Ishikawa (cell line): Measurements from ENCODE around the gene MT1F.

Experiments used
- CEBPB ChIP-seq: IDR thresholded peaks from 2 replicates; pipeline ENCODE4 v1.6.1; 2012
- CREB1 ChIP-seq: IDR thresholded peaks from 2 replicates; pipeline ENCODE4 v1.6.1; 2012; ENCODE audit warnings: low read depth
- EGR1 ChIP-seq: IDR thresholded peaks from 2 replicates; pipeline ENCODE4 v1.6.1; 2012
- EP300 ChIP-seq: IDR thresholded peaks from 2 replicates; pipeline ENCODE4 v1.6.1; 2012; ENCODE audit warnings: borderline replicate concordance
- FOXM1 ChIP-seq: IDR thresholded peaks from 2 replicates; pipeline ENCODE4 v1.6.1; 2012; ENCODE audit warnings: low read depth, borderline replicate concordance
- NFIC ChIP-seq: IDR thresholded peaks from 2 replicates; pipeline ENCODE4 v1.6.1; 2012
- RAD21 ChIP-seq: IDR thresholded peaks from 2 replicates; pipeline ENCODE4 v1.6.1; 2012; ENCODE audit warnings: low read depth
- REST ChIP-seq: IDR thresholded peaks from 2 replicates; pipeline ENCODE4 v1.6.1; 2012; ENCODE audit warnings: low read depth, mild to moderate bottlenecking
- TAF1 ChIP-seq: IDR thresholded peaks from 2 replicates; pipeline ENCODE4 v1.6.1; 2012; ENCODE audit warnings: low read depth, mild to moderate bottlenecking
- TCF12 ChIP-seq: IDR thresholded peaks from 2 replicates; pipeline ENCODE4 v1.6.1; 2012; ENCODE audit warnings: low read depth
- TEAD4 ChIP-seq: IDR thresholded peaks from 2 replicates; pipeline ENCODE4 v1.6.1; 2012
- YY1 ChIP-seq: IDR thresholded peaks from 2 replicates; pipeline ENCODE4 v1.6.1; 2012; ENCODE audit warnings: low read depth
- ZBTB7A ChIP-seq: IDR thresholded peaks from 2 replicates; pipeline ENCODE4 v1.6.1; 2012; ENCODE audit warnings: low read depth
- TF ChIP-seq, protein P1 (sequence below): IDR thresholded peaks from 2 replicates; pipeline ENCODE4 v1.6.1; 2012
- TF ChIP-seq, protein P2 (sequence below): IDR thresholded peaks from 2 replicates; pipeline ENCODE4 v1.6.1; 2012

The MT1F gene

GRCh38 chr16:56640076-56640475 is 17.7 kb upstream of the MT1F start:
- TF ChIP-seq TEAD4 (no peak), REST (no peak), RAD21 (no peak), TCF12 (no peak), ZBTB7A (no peak), EGR1 (no peak), NFIC (no peak), TAF1 (no peak), CEBPB (no peak), YY1 (no peak), FOXM1 (no peak), EP300 (no peak)
- TF ChIP-seq, protein P1, sequence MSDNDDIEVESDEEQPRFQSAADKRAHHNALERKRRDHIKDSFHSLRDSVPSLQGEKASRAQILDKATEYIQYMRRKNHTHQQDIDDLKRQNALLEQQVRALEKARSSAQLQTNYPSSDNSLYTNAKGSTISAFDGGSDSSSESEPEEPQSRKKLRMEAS, result no peak
- TF ChIP-seq, protein P2, sequence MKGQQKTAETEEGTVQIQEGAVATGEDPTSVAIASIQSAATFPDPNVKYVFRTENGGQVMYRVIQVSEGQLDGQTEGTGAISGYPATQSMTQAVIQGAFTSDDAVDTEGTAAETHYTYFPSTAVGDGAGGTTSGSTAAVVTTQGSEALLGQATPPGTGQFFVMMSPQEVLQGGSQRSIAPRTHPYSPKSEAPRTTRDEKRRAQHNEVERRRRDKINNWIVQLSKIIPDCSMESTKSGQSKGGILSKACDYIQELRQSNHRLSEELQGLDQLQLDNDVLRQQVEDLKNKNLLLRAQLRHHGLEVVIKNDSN, result no peak

- TF ChIP-seq, protein P2, result no peak
- TF ChIP-seq CREB1, result no peak
- TF ChIP-seq, protein P1, result no peak
- no peak for TF ChIP-seq TEAD4
- TF ChIP-seq EP300, result no peak
- no peak for TF ChIP-seq EGR1
- TF ChIP-seq TCF12, result no peak
- TF ChIP-seq FOXM1, result no peak
- no peak for TF ChIP-seq TAF1
- no peak for TF ChIP-seq YY1
- TF ChIP-seq REST, result no peak
- no peak for TF ChIP-seq CEBPB
- no peak for TF ChIP-seq RAD21
- TF ChIP-seq NFIC, result no peak
- TF ChIP-seq ZBTB7A, result no peak
These were observed 16.6 kb upstream of the MT1F start for GRCh38 chr16:56641166-56641565.

GRCh38 chr16:56643080-56643778 is 14.5 kb upstream of the MT1F start:
- TF ChIP-seq, protein P2, result 0 out of 2 replicates have a peak, but pooled peaks have one; percentile 5
- TF ChIP-seq ZBTB7A (peak; percentile 52; the same call in 1 of the 2 replicates), REST (no peak), RAD21 (peak; percentile 60)

DNA sequence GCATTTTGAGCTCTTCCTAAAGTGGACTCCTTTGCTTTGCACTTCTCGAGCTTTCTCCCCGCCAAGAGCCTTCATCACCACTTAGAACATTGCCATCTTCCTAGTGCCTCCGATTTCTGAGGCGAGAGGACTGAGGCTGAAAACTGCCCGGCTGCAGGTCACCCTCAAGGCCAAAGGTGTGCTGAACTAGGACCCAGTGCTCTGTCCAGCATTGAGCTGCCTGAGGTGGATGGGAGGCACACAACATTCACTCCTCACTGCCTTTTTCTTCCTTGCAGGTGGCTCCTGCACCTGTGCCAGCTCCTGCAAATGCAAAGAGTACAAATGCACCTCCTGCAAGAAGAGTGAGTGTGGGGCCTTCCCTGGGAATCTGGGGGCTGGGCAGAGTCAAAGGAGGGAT is 13.9 kb upstream of the MT1F start:
- TF ChIP-seq, protein P1, result no peak
- no peak for TF ChIP-seq FOXM1
- TF ChIP-seq REST, result peak; percentile 74
- no peak for TF ChIP-seq TCF12
- TF ChIP-seq EGR1, result no peak
- TF ChIP-seq NFIC, result no peak
